Activated naive CD4-positive, alpha-beta T cell treated with anti-CD3 and anti-CD28 coated beads for 36 hours (primary cell): ENCODE measurements around the gene KRT77. TPM values are rescaled to one million over a fixed set of nuclear protein-coding genes. Genes with fewer than 3 reads are reported as not detected.

Experiments used
- CTCF ChIA-PET: fragments of 350-600 bp; sonication (Branson Sonifier 250); formaldehyde crosslinking; loops from one replicate; lab custom pipeline; 2021; ENCODE audit warnings: antibody characterized with exemption; lab: Charles Lee
- DNase-seq: peaks from one replicate; pipeline ENCODE4 v3.0.0-alpha.2; 2020
- H3K27ac Mint-ChIP-seq: one replicate; pipeline ENCODE4 v1.8.0; 2021; ENCODE audit warnings: mild to moderate bottlenecking, mixed read lengths
- H3K27me3 Mint-ChIP-seq: one replicate; pipeline ENCODE4 v1.8.0; 2021; ENCODE audit warnings: low read depth, mixed read lengths
- H3K36me3 Mint-ChIP-seq: one replicate; pipeline ENCODE4 v1.8.0; 2021; ENCODE audit warnings: low read depth, mixed read lengths
- H3K4me1 Mint-ChIP-seq: one replicate; pipeline ENCODE4 v1.8.0; 2021; ENCODE audit warnings: low read depth, mixed read lengths
- H3K4me3 Mint-ChIP-seq: one replicate; pipeline ENCODE4 v1.8.0; 2021; ENCODE audit warnings: mild to moderate bottlenecking, moderate library complexity, mixed read lengths
- H3K9me3 Mint-ChIP-seq: one replicate; pipeline ENCODE4 v1.8.0; 2021; ENCODE audit warnings: mixed read lengths
- intact Hi-C: fragments of 100-400 bp; cut with micrococcal nuclease; formaldehyde crosslinking; loops from one replicate; pipeline ENCODE4 v1.15.1; 2023
- total RNA-seq, 2 experiments: library from RNA; stranded (reverse); gene quantifications; one replicate each; pipeline ENCODE4 v1.2.3, GENCODE V29; 2021

The KRT77 gene
- total RNA-seq, 2 experiments from 2014 or later: not detected

- CTCF ChIA-PET: interaction anchor here (0.5 to 0.7 kb wide), 2 partner anchors 139 to 141 kb away, joined by 4 read pairs; no protein-coding TSS in a partner anchor
- H3K27ac Mint-ChIP-seq: no peak overlapping the region
- DNase-seq: no peak
- H3K9me3 Mint-ChIP-seq: no peaks in the 10 kb centered on the region
- no peaks in the 10 kb centered on the region for H3K36me3 Mint-ChIP-seq
- H3K4me1 Mint-ChIP-seq: peaks cover 3% of the 10 kb centered on the region
- no peak overlapping the region for H3K4me3 Mint-ChIP-seq
- intact Hi-C loops: no loop called here
- peaks cover 2% of the 10 kb centered on the region for H3K27me3 Mint-ChIP-seq
These were observed 36.6 kb upstream of the KRT77 start for GRCh38 chr12:52739963-52740362.

- peaks cover 2% of the 10 kb centered on the region for H3K27me3 Mint-ChIP-seq
These were observed 32.7 kb upstream of the KRT77 start for GRCh38 chr12:52735816-52736632.

DNA sequence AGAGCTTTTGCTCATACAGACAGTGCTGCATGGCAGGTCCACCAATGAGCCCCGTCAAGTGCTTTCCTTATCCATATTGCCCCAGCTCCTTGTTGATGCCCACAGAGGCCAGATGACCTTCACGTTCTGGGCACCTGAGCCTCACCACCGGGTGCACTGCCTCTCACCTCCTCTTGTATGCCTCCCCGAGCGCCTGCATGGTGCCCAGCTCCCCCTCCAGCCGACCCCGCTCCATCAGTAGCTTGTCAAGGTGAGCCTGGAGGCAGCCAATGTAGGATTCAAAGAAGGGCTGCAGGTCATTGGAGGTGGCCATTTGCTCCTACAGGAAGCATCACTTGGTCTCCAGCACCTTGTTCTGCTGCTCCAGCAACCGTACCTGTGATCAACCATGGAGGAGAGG lies 31.8 kb upstream of the KRT77 start:
- Mint-ChIP-seq H3K36me3 (no peaks in the 10 kb centered on the region), H3K4me3 (no peak overlapping the region), H3K4me1 (no peaks in the 10 kb centered on the region), H3K27me3 (peaks cover 2% of the 10 kb centered on the region), H3K9me3 (no peaks in the 10 kb centered on the region), H3K27ac (no peak overlapping the region)
- DNase-seq: no peak
- CTCF ChIA-PET: interaction anchor here (1.1 to 1.2 kb wide), 2 partner anchors 14 to 145 kb away, joined by 3 to 5 read pairs; no protein-coding TSS in a partner anchor
- intact Hi-C loops: no loop called here

More at GRCh38 chr12:52735816-52736632, 32.7 kb upstream of the KRT77 start:
- Mint-ChIP-seq H3K4me3 (no peak overlapping the region), H3K4me1 (no peaks in the 10 kb centered on the region), H3K27ac (no peak overlapping the region), H3K9me3 (no peaks in the 10 kb centered on the region), H3K36me3 (no peaks in the 10 kb centered on the region)
- DNase-seq: no peak
- intact Hi-C loops: no loop called here
- CTCF ChIA-PET: no interaction called here

GRCh38 chr12:52730793-52731192 lies 27.5 kb upstream of the KRT77 start:
- Mint-ChIP-seq H3K27ac (no peak overlapping the region), H3K36me3 (no peaks in the 10 kb centered on the region), H3K4me3 (no peak overlapping the region), H3K9me3 (no peaks in the 10 kb centered on the region), H3K27me3 (no peaks in the 10 kb centered on the region), H3K4me1 (no peaks in the 10 kb centered on the region)
- intact Hi-C loops: no loop called here
- CTCF ChIA-PET: no interaction called here
- no peak for DNase-seq

GRCh38 chr12:52730383-52730782 lies 27.1 kb upstream of the KRT77 start:
- no peaks in the 10 kb centered on the region for H3K27me3 Mint-ChIP-seq
- no peaks in the 10 kb centered on the region for H3K4me1 Mint-ChIP-seq
- H3K4me3 Mint-ChIP-seq: no peak overlapping the region
- no peaks in the 10 kb centered on the region for H3K36me3 Mint-ChIP-seq
- intact Hi-C loops: no loop called here
- CTCF ChIA-PET: no interaction called here
- H3K27ac Mint-ChIP-seq: no peak overlapping the region
- no peaks in the 10 kb centered on the region for H3K9me3 Mint-ChIP-seq
- DNase-seq: no peak

DNA sequence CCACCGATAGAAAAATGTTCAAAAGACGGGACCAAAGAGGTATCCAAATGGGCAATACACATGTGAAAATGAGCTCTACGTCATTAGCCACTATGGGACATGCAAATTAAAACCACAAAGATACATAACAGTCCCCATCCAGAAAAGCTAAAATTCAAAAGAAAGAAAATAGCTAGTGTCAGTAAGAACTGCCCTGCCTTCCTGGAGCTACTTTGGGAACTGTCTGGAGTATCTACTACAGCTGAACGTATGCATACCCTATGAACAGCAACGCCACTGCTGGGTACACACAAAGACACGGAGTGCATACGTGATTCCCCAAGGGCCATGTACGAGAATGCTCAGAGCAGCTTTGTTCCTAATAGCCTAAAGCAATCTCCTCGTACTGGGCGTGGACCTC lies 25.8 kb upstream of the KRT77 start:
- Mint-ChIP-seq H3K27ac (no peak overlapping the region), H3K4me1 (no peaks in the 10 kb centered on the region), H3K36me3 (no peaks in the 10 kb centered on the region), H3K9me3 (no peaks in the 10 kb centered on the region), H3K27me3 (no peaks in the 10 kb centered on the region), H3K4me3 (no peak overlapping the region)
- intact Hi-C loops: no loop called here
- CTCF ChIA-PET: interaction anchor here (0.7 to 1.5 kb wide), 3 partner anchors 141 to 241 kb away, joined by 3 read pairs; no protein-coding TSS in a partner anchor
- no peak for DNase-seq

DNA sequence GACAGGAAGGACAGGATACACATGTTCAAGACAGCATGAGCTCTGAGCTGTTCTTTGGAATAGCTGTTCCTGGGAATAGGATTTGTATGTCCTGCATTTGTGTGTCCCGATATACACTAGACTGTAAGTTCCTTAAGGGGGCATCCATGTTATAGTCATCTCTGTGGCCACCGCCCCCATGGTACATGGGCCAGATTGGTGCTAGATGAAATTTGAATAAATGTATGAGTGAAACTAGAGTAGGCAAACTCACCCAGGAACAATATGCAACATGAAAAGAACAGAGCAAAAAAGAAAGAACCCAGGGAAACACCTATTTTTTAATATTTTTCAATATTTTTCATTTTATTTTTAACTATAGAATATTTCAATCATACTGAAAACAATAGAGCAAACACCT lies 25.1 kb upstream of the KRT77 start:
- CTCF ChIA-PET: interaction anchor here (0.7 to 1.5 kb wide), 3 partner anchors 142 to 241 kb away, joined by 3 read pairs; no protein-coding TSS in a partner anchor
- H3K4me3 Mint-ChIP-seq: no peak overlapping the region
- DNase-seq: no peak
- intact Hi-C loops: no loop called here
- H3K27me3 Mint-ChIP-seq: no peaks in the 10 kb centered on the region
- no peaks in the 10 kb centered on the region for H3K4me1 Mint-ChIP-seq
- H3K27ac Mint-ChIP-seq: no peak overlapping the region
- H3K36me3 Mint-ChIP-seq: no peaks in the 10 kb centered on the region
- no peaks in the 10 kb centered on the region for H3K9me3 Mint-ChIP-seq

DNA sequence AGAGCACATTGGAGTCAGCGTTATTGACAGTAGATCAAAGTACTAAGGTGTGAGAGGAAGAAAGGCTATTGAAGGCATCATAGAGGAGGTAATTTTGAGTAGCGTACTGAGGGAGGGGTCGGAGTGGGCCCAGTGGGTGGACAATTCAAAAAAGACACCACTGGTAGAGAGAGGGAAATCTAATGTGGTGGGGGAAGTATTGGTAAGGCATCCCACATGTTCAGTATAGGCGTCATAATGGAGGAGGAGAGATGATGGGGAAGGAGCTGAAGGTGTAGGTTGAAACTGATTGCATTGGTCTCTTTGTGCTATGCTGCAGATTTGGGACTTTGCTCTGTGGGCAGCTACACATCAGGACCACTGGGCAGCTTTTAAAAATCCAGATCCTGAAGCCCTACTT lies 23.7 kb upstream of the KRT77 start:
- intact Hi-C loops: no loop called here
- CTCF ChIA-PET: interaction anchor here (0.6 to 0.9 kb wide), 2 partner anchors 13 to 153 kb away, joined by 3 read pairs; no protein-coding TSS in a partner anchor
- H3K9me3 Mint-ChIP-seq: no peaks in the 10 kb centered on the region
- H3K27ac Mint-ChIP-seq: no peak overlapping the region
- DNase-seq: no peak
- H3K36me3 Mint-ChIP-seq: no peaks in the 10 kb centered on the region
- H3K27me3 Mint-ChIP-seq: no peaks in the 10 kb centered on the region
- no peaks in the 10 kb centered on the region for H3K4me1 Mint-ChIP-seq
- no peak overlapping the region for H3K4me3 Mint-ChIP-seq

- Mint-ChIP-seq H3K36me3 (no peaks in the 10 kb centered on the region), H3K9me3 (no peaks in the 10 kb centered on the region), H3K27ac (no peak overlapping the region)
These were observed 23.1 kb upstream of the KRT77 start for GRCh38 chr12:52726451-52726850.

GRCh38 chr12:52724384-52724783 lies 21.1 kb upstream of the KRT77 start:
- CTCF ChIA-PET: no interaction called here
- no peak overlapping the region for H3K4me3 Mint-ChIP-seq
- no peak for DNase-seq
- no peaks in the 10 kb centered on the region for H3K4me1 Mint-ChIP-seq
- no peaks in the 10 kb centered on the region for H3K27me3 Mint-ChIP-seq
- no peaks in the 10 kb centered on the region for H3K9me3 Mint-ChIP-seq
- H3K27ac Mint-ChIP-seq: no peak overlapping the region
- intact Hi-C loops: no loop called here
- no peaks in the 10 kb centered on the region for H3K36me3 Mint-ChIP-seq

More at GRCh38 chr12:52726451-52726850, 23.1 kb upstream of the KRT77 start:
- Mint-ChIP-seq H3K27me3 (no peaks in the 10 kb centered on the region), H3K4me1 (no peaks in the 10 kb centered on the region), H3K4me3 (no peak overlapping the region)
- intact Hi-C loops: no loop called here
- CTCF ChIA-PET: interaction anchor here (0.7 to 1.1 kb wide), 2 partner anchors 144 to 153 kb away, joined by 3 read pairs; no protein-coding TSS in a partner anchor
- DNase-seq: no peak

- H3K4me3 Mint-ChIP-seq: no peak overlapping the region
- H3K27ac Mint-ChIP-seq: no peak overlapping the region
- H3K4me1 Mint-ChIP-seq: no peaks in the 10 kb centered on the region
- H3K36me3 Mint-ChIP-seq: no peaks in the 10 kb centered on the region
- no peaks in the 10 kb centered on the region for H3K9me3 Mint-ChIP-seq
- no peak for DNase-seq
- H3K27me3 Mint-ChIP-seq: no peaks in the 10 kb centered on the region
- intact Hi-C loops: no loop called here
- CTCF ChIA-PET: no interaction called here
These were observed 19.4 kb upstream of the KRT77 start for GRCh38 chr12:52722680-52723079.

GRCh38 chr12:52721838-52722470 lies 18.6 kb upstream of the KRT77 start:
- no peak for DNase-seq
- intact Hi-C loops: no loop called here
- H3K4me3 Mint-ChIP-seq: no peak overlapping the region
- no peaks in the 10 kb centered on the region for H3K36me3 Mint-ChIP-seq
- CTCF ChIA-PET: interaction anchor here (0.6 kb wide), 1 partner anchor 123 kb away, joined by 3 read pairs; no protein-coding TSS in a partner anchor
- no peaks in the 10 kb centered on the region for H3K9me3 Mint-ChIP-seq
- H3K4me1 Mint-ChIP-seq: no peaks in the 10 kb centered on the region
- no peak overlapping the region for H3K27ac Mint-ChIP-seq
- H3K27me3 Mint-ChIP-seq: no peaks in the 10 kb centered on the region
